Type B pancreatic cell (in vitro differentiated cells): Measurements from ENCODE around the gene TTC29. TPM values are rescaled to one million over a fixed set of nuclear protein-coding genes. Genes with fewer than 3 reads are reported as not detected.

Source experiments
- DNase-seq: peaks from one replicate; pipeline ENCODE4 v3.0.0; 2021; ENCODE audit warnings: mixed read lengths; ENCODE audit not compliant: unreplicated experiment; ENCODE audit errors: extremely low spot score
- H3K27ac Mint-ChIP-seq: 2 replicates; pipeline ENCODE4 v1.8.0; 2021; ENCODE audit warnings: mild to moderate bottlenecking, mixed read lengths
- H3K27me3 Mint-ChIP-seq: 2 replicates; pipeline ENCODE4 v1.8.0; 2021; ENCODE audit warnings: mixed read lengths
- H3K36me3 Mint-ChIP-seq: 2 replicates; pipeline ENCODE4 v1.8.0; 2021; ENCODE audit warnings: mixed read lengths
- H3K4me1 Mint-ChIP-seq: one replicate; pipeline ENCODE4 v1.8.0; 2021; ENCODE audit warnings: mixed read lengths; ENCODE audit not compliant: unreplicated experiment
- H3K4me3 Mint-ChIP-seq: 2 replicates; pipeline ENCODE4 v1.8.0; 2021; ENCODE audit warnings: mild to moderate bottlenecking, mixed read lengths
- H3K9me3 Mint-ChIP-seq: 2 replicates; pipeline ENCODE4 v1.8.0; 2021; ENCODE audit warnings: mixed read lengths
- CTCF ChIP-seq: fragments of 200-600 bp; sonication (generic); conservative IDR thresholded peaks from 2 replicates; pipeline ENCODE4 v1.5.0; 2021; ENCODE audit warnings: antibody characterized with exemption, mild to moderate bottlenecking
- total RNA-seq: library from RNA; stranded (reverse); gene quantifications from 2 replicates; pipeline ENCODE4 v1.2.1, GENCODE V29; 2021; ENCODE audit warnings: low replicate concordance

TTC29 gene
- total RNA-seq, 1 donor from 2014 or later, result 2.8 TPM

GRCh38 chr4:146855761-146856160 lies 89.9 kb downstream of the TTC29 start:
- H3K27ac Mint-ChIP-seq, result no peak overlapping the region
- TF ChIP-seq CTCF, result no peak
- H3K27me3 Mint-ChIP-seq, result no peaks in the 10 kb centered on the region
- no peaks in the 10 kb centered on the region for H3K4me1 Mint-ChIP-seq
- DNase-seq, result no peak
- no peaks in the 10 kb centered on the region for H3K9me3 Mint-ChIP-seq
- H3K4me3 Mint-ChIP-seq, result no peak overlapping the region
- no peaks in the 10 kb centered on the region for H3K36me3 Mint-ChIP-seq

- DNase-seq, result no peak
Observed at GRCh38 chr4:146852360-146852759, 93.3 kb downstream of the TTC29 start.

GRCh38 chr4:146847345-146847744 lies 98.3 kb downstream of the TTC29 start:
- no peaks in the 10 kb centered on the region for H3K9me3 Mint-ChIP-seq
- H3K27ac Mint-ChIP-seq, result no peak overlapping the region
- no peak for TF ChIP-seq CTCF
- no peak overlapping the region for H3K4me3 Mint-ChIP-seq
- no peaks in the 10 kb centered on the region for H3K36me3 Mint-ChIP-seq
- no peak for DNase-seq
- H3K27me3 Mint-ChIP-seq, result no peaks in the 10 kb centered on the region
- no peaks in the 10 kb centered on the region for H3K4me1 Mint-ChIP-seq

More at GRCh38 chr4:146852360-146852759, 93.3 kb downstream of the TTC29 start:
- H3K27me3 Mint-ChIP-seq, result no peaks in the 10 kb centered on the region
- no peak overlapping the region for H3K27ac Mint-ChIP-seq
- H3K36me3 Mint-ChIP-seq, result no peaks in the 10 kb centered on the region
- H3K4me1 Mint-ChIP-seq, result no peaks in the 10 kb centered on the region
- H3K4me3 Mint-ChIP-seq, result no peak overlapping the region
- TF ChIP-seq CTCF, result no peak
- no peaks in the 10 kb centered on the region for H3K9me3 Mint-ChIP-seq

GRCh38 chr4:146846882-146847281 lies 98.8 kb downstream of the TTC29 start:
- TF ChIP-seq CTCF, result no peak
- Mint-ChIP-seq H3K27me3 (no peaks in the 10 kb centered on the region), H3K27ac (no peak overlapping the region), H3K36me3 (no peaks in the 10 kb centered on the region), H3K4me3 (no peak overlapping the region), H3K9me3 (no peaks in the 10 kb centered on the region), H3K4me1 (no peaks in the 10 kb centered on the region)
- DNase-seq, result no peak

- Mint-ChIP-seq H3K36me3 (no peaks in the 10 kb centered on the region), H3K9me3 (no peaks in the 10 kb centered on the region), H3K4me3 (no peak overlapping the region), H3K4me1 (no peaks in the 10 kb centered on the region), H3K27me3 (no peaks in the 10 kb centered on the region), H3K27ac (no peak overlapping the region)
- TF ChIP-seq CTCF, result no peak
- DNase-seq, result no peak
Observed at GRCh38 chr4:146844761-146845160, 100.9 kb downstream of the TTC29 start.

- DNase-seq, result no peak
- Mint-ChIP-seq H3K27ac (no peak overlapping the region), H3K36me3 (no peaks in the 10 kb centered on the region), H3K27me3 (no peaks in the 10 kb centered on the region), H3K4me1 (no peaks in the 10 kb centered on the region), H3K4me3 (no peak overlapping the region), H3K9me3 (no peaks in the 10 kb centered on the region)
- no peak for TF ChIP-seq CTCF
Observed at GRCh38 chr4:146842876-146843275, 102.8 kb downstream of the TTC29 start.
